Measurements from ENCODE around the gene SLX4IP.
A peak's percentile ranks its signal among the peaks of the same experiment; 100 is the strongest.
"Not testable (repeated sequence)": the region's sequence is repeated elsewhere in the genome, so short reads cannot be mapped to it uniquely, and the experiment has no call there.

Gene SLX4IP

GRCh38 chr20:10613426-10613825 is 178.3 kb downstream of the SLX4IP start:
- not testable (repeated sequence) for DNase-seq

DNA sequence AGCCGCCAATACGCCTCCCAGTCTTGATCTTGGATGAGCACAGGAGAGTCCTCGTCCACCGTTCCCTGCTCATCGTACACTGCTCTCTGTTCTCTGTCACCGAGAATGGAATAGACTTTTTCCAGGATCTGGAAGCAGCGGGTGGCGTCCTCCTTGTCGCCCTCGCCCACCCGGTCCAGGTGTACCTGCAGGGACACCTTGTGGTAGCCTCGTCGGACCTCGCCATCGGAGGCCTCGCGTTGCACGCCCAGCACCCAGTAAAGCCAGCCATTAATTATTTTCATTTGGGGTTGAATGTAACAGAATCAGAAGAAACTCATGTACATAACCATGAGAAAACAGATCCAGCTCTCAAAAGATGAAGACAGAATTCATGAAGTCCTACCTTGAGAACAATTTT is 178.8 kb downstream of the SLX4IP start:
- DNase-seq: no peak

GRCh38 chr20:10616212-10616611 is 181.1 kb downstream of the SLX4IP start:
- DNase-seq: no peak

DNA sequence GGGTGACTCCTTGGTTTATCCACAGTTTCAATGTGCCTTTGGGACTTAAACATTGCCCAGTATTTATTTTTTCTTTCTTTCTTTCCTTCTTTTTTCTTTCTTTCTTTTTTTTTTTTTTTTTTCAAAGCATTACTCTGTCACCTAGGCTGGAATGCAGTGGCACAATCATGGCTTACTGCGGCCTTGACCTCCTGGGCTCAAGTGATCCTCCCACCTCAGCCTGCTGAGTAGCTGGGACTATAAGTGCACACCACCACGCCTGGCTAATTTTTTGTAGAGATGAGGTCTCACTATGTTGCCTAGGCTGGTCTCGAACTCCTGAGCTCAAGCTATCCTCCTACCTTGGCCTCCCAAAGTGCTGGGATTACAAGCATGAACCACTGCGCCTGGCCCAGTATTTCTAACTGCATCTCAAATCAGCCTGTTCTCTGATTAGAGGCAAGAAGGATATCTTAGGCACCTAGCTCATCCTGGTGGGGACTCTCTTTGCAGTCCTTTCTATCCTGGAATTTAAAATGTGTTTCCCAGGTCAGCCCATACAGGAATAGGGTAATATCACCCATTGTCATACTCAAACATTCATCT is 182.5 kb downstream of the SLX4IP start:
- not testable (repeated sequence) for DNase-seq

GRCh38 chr20:10618611-10619245 is 183.6 kb downstream of the SLX4IP start:
- DNase-seq: no peak

- DNase-seq: peak in 1 of 2 experiments; percentile 3
Measured at GRCh38 chr20:10619427-10619826, 184.3 kb downstream of the SLX4IP start.

- no peak for DNase-seq
Measured at GRCh38 chr20:10621149-10621548, 186.0 kb downstream of the SLX4IP start.

DNA sequence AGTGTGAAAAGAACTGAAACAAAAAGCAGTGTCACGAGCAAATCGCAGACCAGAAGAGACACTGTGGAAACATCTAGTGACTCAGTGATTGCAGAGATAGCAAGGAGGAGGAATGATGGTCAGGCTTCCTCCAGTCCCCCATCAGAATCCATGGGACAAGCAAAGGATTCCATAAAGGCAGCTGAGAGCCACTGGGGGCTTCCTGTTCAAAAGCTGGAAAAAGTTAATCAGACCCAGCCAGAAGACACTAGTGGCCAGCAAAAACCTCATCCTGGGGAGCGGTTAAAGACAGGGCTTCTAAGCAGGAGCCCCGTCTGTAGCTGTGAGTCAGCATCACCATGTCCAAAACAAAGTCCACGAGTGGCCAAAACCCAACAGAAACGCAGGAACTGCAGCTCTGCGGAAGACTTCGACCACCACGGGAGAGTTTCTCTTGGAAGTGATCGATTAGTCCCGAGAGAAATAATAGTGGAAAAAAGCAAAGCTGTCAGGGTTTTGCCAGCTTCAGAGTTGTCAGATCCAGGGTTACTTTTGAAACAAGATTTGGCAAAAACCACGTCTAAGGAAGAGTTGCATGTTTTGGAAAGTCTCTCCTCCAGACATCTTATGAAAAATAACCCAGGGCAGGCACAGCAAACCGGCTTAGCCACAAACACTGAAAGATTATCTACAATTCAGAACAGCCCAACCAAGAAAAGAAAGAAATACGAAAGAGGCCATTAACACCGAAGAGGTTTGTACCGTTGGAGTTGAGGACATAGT is 187.7 kb downstream of the SLX4IP start:
- DNase-seq: no peak

DNA sequence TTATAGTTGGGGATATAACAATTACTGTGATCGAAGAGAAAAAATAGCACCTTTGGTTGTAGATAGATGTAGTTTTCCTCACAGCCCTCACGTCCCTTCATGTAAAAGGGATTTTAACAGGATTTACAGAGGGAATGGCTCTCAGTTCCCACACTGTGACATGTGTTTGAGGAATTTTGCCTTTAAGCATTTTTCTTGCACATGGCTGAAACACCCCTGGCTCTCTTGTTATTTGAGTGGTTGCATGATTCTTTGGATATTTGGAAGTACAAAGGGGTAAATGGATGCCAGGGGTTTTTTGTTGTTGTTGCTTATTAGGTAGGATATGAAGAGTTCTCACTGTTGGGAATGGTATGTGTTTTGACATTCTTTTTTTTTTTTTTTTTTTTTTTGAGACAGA is 190.5 kb downstream of the SLX4IP start:
- no peak for DNase-seq

DNA sequence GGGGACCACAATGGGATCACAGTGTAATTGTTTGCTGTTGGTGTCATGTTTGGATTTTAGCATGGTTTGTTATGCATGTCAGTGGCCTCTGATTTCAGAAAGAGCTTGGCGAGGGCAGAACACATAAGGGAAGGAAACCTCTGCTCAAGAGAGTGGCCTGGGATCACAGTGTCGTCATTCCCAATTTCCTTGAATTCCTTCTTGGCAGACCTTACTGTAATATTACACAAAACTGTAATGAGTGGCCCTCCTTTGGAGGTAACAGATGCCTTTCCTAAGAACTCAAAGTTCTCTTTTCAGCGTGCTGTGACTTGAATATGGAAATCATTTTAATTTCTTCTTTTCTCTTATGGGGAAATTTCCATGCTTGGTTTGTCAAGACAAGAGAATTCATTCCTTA is 191.8 kb downstream of the SLX4IP start:
- no peak for DNase-seq

DNA sequence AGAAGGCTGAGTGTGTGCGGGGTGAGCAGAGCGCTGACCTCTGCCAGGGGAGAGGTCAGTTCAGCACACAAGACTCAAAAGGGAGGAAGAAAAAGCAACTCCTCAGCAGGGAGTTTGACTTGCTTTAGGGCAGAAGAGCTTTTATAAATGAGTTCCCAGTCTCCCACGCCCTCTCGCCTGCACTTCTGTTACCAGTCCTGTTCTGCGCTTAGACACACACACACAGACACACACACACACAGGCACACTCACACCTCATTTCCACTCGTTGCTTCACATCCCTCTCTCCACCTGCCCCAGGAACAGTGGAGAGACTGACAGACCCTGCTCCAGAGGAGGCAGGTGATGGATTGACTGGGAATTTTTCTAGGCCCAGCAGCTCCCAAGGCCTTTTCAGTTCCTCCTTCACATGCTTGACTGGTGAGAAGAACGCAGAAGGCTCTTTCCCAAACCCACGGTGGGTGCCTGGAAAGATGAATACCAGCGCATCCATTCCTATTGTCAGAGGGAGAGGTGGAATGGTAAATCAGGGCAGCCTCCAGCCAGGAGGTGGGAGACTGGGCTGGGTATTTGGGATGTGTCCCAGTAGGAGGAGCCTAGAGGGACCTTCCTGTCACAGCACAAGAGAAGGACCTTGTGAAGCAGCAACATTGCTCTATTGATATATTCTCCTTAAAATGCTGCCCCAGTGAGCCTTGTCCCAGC is 195.0 kb downstream of the SLX4IP start:
- DNase-seq: no peak

GRCh38 chr20:10631126-10631525 is 196.0 kb downstream of the SLX4IP start:
- DNase-seq: no peak

DNA sequence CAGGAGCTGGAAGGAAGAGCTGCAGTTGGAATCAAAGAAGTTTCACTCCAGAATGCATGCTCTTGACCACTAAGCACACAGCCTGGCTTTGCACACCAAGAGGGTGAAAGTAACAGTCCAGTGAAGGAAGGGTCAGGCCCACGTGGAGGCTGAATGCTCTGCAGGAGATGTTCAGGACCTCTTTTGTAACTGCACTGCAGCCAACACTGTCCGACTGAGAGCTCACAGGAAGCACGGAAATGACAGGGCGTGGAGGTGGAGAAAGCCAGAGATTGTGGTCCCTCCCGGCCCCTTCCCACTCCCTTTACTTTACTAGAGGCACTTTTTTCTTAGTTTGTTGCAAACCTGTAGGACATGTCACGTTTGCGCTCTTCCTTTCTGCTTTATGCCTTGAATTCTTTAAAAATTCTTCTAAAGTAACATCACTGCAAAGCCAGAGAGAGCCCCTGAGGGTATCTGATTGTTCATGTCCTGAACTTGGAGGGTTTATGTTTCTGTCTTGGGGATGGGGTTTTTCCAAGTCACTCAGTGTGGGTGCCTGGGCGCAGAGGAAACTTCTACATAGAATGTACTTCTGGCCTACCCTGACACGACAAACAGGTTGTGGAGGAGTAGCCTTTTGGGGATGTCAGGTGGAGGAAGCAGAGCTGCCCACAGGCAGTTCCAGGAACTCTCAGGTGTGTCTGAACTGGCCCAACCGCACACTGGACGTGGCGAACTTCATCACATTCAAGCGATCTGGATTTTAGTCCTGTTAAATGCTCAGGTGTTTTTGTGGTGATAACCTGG is 197.8 kb downstream of the SLX4IP start:
- no peak for DNase-seq

DNA sequence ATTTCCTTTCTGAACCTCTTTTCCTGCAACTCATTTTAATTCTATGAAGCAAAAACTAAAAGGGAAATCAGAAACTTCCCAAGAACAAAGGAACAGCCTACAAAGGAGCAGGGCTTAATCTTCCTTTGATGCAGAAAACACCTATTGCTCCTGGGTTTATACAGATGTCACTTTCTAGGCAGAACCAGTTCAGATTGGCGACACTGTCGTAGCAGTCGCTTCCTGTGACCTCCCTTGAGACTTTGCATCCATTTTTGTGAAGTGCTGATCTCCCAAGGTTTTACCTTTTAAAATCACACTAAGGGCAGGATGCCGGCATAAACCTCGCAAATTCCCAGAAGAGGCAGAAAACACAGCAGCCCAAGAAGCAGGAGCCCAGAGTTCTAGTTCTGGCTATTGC is 198.6 kb downstream of the SLX4IP start:
- no peak for DNase-seq

DNA sequence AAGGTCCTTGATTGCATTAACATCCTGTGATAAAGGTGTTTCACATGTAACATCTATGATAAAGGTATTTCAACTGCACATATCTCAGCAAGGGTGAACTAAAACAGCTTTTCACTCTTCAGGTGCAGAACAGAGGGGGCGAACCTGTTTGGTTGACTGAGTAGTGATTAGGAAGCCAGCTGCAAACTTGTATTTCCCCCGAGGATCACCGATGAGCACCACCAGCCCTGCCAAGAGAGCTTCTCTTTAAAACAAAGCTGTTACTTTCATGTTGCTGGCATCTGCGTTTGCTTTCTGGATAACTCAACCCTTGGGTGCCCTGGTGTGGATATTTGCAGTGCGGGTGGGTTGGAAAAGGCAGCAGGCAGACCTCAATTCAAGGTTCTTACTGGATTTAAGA is 199.1 kb downstream of the SLX4IP start:
- DNase-seq: no peak

- DNase-seq: no peak
Measured at GRCh38 chr20:10634683-10635411, 199.7 kb downstream of the SLX4IP start.

- no peak for DNase-seq
Measured at GRCh38 chr20:10635476-10636208, 200.5 kb downstream of the SLX4IP start.

GRCh38 chr20:10636326-10636818 is 201.3 kb downstream of the SLX4IP start:
- DNase-seq: no peak

GRCh38 chr20:10637031-10637559 is 202.0 kb downstream of the SLX4IP start:
- DNase-seq: no peak

GRCh38 chr20:10637563-10637962 is 202.5 kb downstream of the SLX4IP start:
- DNase-seq: no peak

All from SW 1271 (cell line).